ENCODE data around the gene UGGT2.
A peak's percentile ranks its signal among the peaks of the same experiment; 100 is the strongest.
"Not testable (repeated sequence)": the region's sequence is repeated elsewhere in the genome, so short reads cannot be mapped to it uniquely, and the experiment has no call there.

Gene UGGT2

DNA sequence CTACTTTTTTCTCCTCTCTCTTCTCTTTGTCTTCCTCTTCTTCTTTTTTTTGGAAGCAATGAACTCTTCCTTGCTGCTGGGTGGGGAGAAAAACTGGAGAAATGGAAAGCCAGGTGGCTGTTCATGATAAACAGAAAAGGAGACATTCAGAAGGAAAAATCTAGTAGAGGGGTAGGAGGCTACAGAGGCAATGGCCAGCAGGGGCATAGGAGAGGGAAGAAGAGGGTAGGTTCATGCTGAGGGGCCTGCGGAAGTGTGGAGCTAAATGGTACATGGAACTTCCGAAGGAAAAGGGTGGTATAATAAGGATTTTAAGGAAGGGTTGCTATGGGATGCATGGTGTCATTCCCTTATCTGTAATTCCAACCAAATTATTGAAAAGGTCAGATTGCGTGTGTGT lies 19.2 kb upstream of the UGGT2 start:
- no peak overlapping the region for H3K27ac Mint-ChIP-seq
- H3K9me3 Mint-ChIP-seq, result peaks cover 9% of the 10 kb centered on the region
- H3K27me3 Mint-ChIP-seq, result no peaks in the 10 kb centered on the region
- no peaks in the 10 kb centered on the region for H3K36me3 Mint-ChIP-seq
- no peaks in the 10 kb centered on the region for H3K4me1 Mint-ChIP-seq
- H3K4me3 Mint-ChIP-seq, result no peak overlapping the region

DNA sequence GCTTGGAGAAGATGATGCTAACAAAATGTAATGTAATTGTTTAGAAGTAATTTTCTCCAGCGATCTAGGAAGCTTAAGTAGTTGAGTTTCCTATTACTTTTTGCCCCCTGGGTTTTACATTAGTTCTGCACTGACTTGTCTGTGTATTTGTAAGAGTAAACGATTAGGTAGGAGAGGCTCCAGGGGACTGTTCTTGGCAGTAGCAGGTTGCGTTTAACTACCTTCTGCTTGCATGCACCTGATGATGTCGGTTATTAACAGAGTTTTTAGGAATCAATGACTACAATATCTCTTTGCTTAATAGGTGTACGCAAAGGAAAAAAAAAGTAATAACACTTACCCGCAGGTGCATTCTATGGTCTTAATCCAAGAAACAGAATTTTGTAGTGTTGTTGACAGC lies 18.3 kb upstream of the UGGT2 start:
- H3K4me3 Mint-ChIP-seq, result no peak overlapping the region
- H3K9me3 Mint-ChIP-seq, result peaks cover 3% of the 10 kb centered on the region

DNA sequence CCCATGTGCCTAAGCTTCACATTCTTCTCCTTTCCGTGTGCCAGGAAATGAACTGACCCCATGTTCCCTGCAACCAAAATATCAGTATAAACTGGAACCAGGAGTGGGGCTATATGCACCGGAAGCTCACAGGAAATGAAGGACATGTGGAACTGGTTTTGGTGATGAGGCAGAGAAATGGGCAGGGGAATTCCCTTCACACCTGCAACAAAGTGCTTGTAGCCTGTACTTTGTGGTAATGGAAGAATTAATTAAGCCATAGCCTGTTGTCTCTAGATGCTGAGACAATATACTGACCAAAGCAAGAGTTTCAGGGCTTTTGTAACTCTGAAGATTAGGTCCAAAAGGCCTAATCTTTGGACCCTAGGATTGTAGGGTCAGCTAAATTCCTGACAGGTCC lies 15.5 kb upstream of the UGGT2 start:
- Mint-ChIP-seq H3K27me3 (no peaks in the 10 kb centered on the region), H3K4me3 (no peak overlapping the region), H3K27ac (no peak overlapping the region), H3K36me3 (no peaks in the 10 kb centered on the region), H3K9me3 (no peaks in the 10 kb centered on the region), H3K4me1 (no peaks in the 10 kb centered on the region)

More for the DNA sequence above, 18.3 kb upstream of the UGGT2 start:
- no peaks in the 10 kb centered on the region for H3K36me3 Mint-ChIP-seq
- H3K27me3 Mint-ChIP-seq, result no peaks in the 10 kb centered on the region
- H3K4me1 Mint-ChIP-seq, result no peaks in the 10 kb centered on the region
- no peak overlapping the region for H3K27ac Mint-ChIP-seq

GRCh38 chr13:96065849-96066248 lies 12.6 kb upstream of the UGGT2 start:
- no peaks in the 10 kb centered on the region for H3K9me3 Mint-ChIP-seq
- no peak overlapping the region for H3K27ac Mint-ChIP-seq

GRCh38 chr13:96052656-96053002 lies 572 bp downstream of the UGGT2 start:
- H3K27ac Mint-ChIP-seq, result no peak overlapping the region
- H3K27me3 Mint-ChIP-seq, result peaks cover 35% of the 10 kb centered on the region
- H3K4me3 Mint-ChIP-seq, result peak overlapping the region; percentile 59
- H3K36me3 Mint-ChIP-seq, result peaks cover 2% of the 10 kb centered on the region
- H3K9me3 Mint-ChIP-seq, result peaks cover 3% of the 10 kb centered on the region
- H3K4me1 Mint-ChIP-seq, result peaks cover 6% of the 10 kb centered on the region

More at GRCh38 chr13:96065849-96066248, 12.6 kb upstream of the UGGT2 start:
- H3K4me3 Mint-ChIP-seq, result no peak overlapping the region
- H3K36me3 Mint-ChIP-seq, result no peaks in the 10 kb centered on the region
- no peaks in the 10 kb centered on the region for H3K4me1 Mint-ChIP-seq
- no peaks in the 10 kb centered on the region for H3K27me3 Mint-ChIP-seq

DNA sequence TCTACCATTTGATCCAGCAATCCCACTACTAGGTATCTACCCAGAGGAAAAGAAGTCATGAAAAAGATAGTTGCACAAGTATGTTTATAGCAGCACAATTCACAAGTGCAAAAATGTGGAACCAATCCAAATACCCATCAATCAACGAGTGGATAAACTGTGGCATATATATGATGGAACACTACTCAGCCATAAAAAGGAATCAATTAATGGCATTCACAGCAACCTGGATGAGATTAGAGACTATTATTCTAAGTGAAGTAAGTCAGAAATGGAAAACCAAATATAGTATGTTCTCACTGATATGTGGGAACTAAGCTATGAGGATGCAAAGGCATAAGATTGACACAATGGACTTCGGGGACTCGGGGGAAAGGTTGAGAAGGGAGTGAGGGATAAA lies 1.3 kb downstream of the UGGT2 start:
- not testable (repeated sequence) for H3K9me3 Mint-ChIP-seq, H3K27ac Mint-ChIP-seq, H3K4me3 Mint-ChIP-seq, H3K36me3 Mint-ChIP-seq, H3K4me1 Mint-ChIP-seq
- H3K27me3 Mint-ChIP-seq, result peaks cover 35% of the 10 kb centered on the region

- H3K4me3 Mint-ChIP-seq, H3K27ac Mint-ChIP-seq, H3K36me3 Mint-ChIP-seq, H3K9me3 Mint-ChIP-seq, H3K4me1 Mint-ChIP-seq: not testable (repeated sequence)
- H3K27me3 Mint-ChIP-seq, result peaks cover 35% of the 10 kb centered on the region
Observed at GRCh38 chr13:96051491-96051890, 1.7 kb downstream of the UGGT2 start.

DNA sequence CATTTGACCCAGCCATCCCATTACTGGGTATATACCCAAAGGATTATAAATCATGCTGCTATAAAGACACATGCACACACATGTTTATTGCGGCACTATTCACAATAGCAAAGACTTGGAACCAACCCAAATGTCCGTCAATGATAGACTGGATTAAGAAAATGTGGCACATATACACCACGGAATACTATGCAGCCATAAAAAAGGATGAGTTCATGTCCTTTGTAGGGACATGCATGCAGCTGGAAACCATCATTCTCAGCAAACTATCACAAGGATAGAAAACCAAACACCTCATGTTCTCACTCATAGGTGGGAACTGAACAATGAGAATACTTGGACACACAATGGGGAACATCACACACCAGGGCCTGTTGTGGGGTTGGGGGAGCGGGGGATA lies 2.2 kb downstream of the UGGT2 start:
- not testable (repeated sequence) for H3K36me3 Mint-ChIP-seq, H3K27ac Mint-ChIP-seq, H3K4me3 Mint-ChIP-seq, H3K4me1 Mint-ChIP-seq, H3K9me3 Mint-ChIP-seq
- peaks cover 35% of the 10 kb centered on the region for H3K27me3 Mint-ChIP-seq

DNA sequence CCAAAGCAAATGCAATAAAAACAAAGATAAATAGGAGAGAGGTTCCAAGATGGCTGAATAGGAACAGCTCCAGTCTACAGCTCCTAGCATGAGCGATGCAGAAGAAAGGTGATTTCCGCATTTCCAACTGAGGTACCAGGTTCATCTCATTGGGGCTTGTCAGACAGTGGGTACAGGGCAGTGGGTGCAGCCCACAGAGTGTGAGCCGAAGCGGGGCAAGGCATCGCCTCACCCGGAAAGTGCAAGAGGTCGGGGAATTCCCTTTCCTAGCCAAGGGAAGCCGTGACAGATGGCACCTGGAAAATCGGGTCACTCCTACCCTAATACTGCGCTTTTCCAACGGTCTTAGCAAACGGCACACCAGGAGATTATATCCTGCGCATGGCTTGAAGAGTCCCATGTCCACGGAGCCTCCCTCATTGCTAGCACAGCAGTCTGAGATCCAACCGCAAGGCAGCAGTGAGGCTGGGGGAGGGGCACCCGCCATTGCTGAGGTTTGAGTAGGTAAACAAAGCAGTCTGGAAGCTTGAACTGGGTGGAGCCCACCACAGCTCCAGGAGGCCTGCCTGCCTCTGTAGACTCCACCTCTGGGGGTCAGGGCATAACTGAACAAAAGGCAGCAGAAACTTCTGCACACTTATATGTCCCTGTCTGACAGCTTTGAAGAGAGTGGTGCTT lies 6.6 kb downstream of the UGGT2 start:
- not testable (repeated sequence) for H3K36me3 Mint-ChIP-seq, H3K9me3 Mint-ChIP-seq, H3K4me1 Mint-ChIP-seq, H3K4me3 Mint-ChIP-seq, H3K27ac Mint-ChIP-seq
- peaks cover 16% of the 10 kb centered on the region for H3K27me3 Mint-ChIP-seq

DNA sequence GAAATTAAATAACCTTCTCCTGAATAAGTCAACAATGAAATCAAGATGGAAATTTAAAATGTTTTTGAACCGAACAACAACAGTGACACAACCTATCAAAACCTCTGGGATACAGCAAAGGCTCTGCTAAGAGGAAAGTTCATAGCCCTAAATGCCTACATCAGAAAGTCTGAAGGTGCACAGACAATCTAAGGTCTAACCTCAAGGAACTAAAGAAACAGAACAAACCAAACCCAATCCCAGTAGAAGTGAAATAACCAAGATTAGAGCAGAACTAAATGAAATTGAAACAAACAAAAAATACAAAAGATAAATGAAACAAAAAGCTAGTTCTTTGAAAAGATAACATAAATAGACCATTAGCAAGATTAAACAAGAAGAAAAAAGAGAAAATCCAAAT lies 9.0 kb downstream of the UGGT2 start:
- Mint-ChIP-seq H3K36me3 (no peaks in the 10 kb centered on the region), H3K27me3 (peaks cover 5% of the 10 kb centered on the region), H3K27ac (no peak overlapping the region), H3K9me3 (peaks cover 5% of the 10 kb centered on the region), H3K4me1 (no peaks in the 10 kb centered on the region), H3K4me3 (no peak overlapping the region)

- Mint-ChIP-seq H3K4me1 (no peaks in the 10 kb centered on the region), H3K36me3 (no peaks in the 10 kb centered on the region), H3K27me3 (no peaks in the 10 kb centered on the region), H3K27ac (no peak overlapping the region), H3K4me3 (no peak overlapping the region), H3K9me3 (peaks cover 5% of the 10 kb centered on the region)
Observed at GRCh38 chr13:96041326-96042110, 11.7 kb downstream of the UGGT2 start.

DNA sequence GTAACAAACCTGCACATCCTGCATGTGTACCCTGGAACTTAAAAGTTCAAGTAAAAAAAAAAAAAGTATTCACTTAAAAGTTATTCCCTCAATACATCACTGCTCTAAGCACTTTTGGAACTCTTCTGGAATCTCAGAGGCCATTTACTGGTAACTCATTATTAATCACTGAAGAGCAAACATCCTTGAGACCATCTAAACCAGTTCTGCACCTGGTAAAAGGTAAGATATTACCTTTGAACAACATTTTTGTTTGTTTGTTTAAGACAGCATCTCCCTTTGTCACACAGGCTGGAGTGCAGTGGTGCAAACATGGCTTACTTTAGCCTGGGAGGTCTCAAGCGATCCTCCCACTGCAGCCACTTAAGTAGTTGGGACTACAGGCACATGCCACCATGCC lies 16.7 kb downstream of the UGGT2 start:
- no peaks in the 10 kb centered on the region for H3K36me3 Mint-ChIP-seq
- H3K4me3 Mint-ChIP-seq, result no peak overlapping the region
- no peaks in the 10 kb centered on the region for H3K4me1 Mint-ChIP-seq
- H3K9me3 Mint-ChIP-seq, result peaks cover 6% of the 10 kb centered on the region
- no peak overlapping the region for H3K27ac Mint-ChIP-seq
- H3K27me3 Mint-ChIP-seq, result no peaks in the 10 kb centered on the region

GRCh38 chr13:96034662-96035061 lies 18.5 kb downstream of the UGGT2 start:
- no peak overlapping the region for H3K27ac Mint-ChIP-seq
- H3K36me3 Mint-ChIP-seq, result no peaks in the 10 kb centered on the region
- H3K4me3 Mint-ChIP-seq, result no peak overlapping the region
- H3K4me1 Mint-ChIP-seq, result no peaks in the 10 kb centered on the region
- peaks cover 6% of the 10 kb centered on the region for H3K9me3 Mint-ChIP-seq
- H3K27me3 Mint-ChIP-seq, result no peaks in the 10 kb centered on the region

- no peaks in the 10 kb centered on the region for H3K4me1 Mint-ChIP-seq
- H3K27me3 Mint-ChIP-seq, result no peaks in the 10 kb centered on the region
- no peak overlapping the region for H3K4me3 Mint-ChIP-seq
- H3K36me3 Mint-ChIP-seq, result no peaks in the 10 kb centered on the region
- H3K9me3 Mint-ChIP-seq, result peaks cover 6% of the 10 kb centered on the region
- no peak overlapping the region for H3K27ac Mint-ChIP-seq
Observed at GRCh38 chr13:96033220-96034015, 19.8 kb downstream of the UGGT2 start.

DNA sequence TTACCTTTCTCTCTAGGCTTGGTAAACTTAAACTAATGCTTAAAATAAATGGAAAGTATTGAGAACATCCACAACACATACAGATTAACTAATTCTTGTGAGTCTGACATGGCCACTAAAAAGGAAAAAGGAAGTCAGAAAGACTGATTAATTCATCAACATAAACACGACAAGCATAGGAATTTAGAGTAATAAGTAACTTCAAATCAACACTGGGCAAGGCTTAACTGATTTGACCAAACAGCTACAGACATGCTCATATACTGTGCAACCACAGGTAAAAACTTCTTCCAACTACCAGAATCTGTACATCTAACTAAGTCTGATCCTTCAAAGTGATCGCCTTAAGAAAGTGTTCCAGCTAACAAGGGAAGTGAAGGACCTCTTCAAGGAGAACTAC lies 20.5 kb downstream of the UGGT2 start:
- no peaks in the 10 kb centered on the region for H3K4me1 Mint-ChIP-seq
- H3K27ac Mint-ChIP-seq, result no peak overlapping the region

DNA sequence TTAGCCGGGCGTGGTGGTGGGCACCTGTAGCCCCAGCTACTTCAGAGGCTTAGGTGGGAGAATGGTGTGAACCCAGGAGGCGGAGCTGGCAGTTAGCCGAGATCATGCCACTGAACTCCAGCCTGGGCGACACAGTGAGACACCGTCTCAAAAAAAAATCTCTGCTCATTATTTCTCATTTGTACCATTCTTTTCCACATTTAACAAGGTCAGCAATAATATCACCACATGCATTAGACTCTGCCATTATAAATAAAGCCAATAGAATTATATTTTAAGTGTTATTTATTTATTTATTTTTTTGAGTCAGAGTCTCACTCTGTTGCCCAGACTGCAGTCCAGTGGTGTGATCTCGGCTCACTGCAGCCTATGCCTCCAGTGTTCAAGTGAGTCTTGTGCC lies 24.2 kb downstream of the UGGT2 start:
- H3K4me3 Mint-ChIP-seq, result no peak overlapping the region
- no peak overlapping the region for H3K27ac Mint-ChIP-seq
- H3K4me1 Mint-ChIP-seq, result no peaks in the 10 kb centered on the region
- H3K36me3 Mint-ChIP-seq, result no peaks in the 10 kb centered on the region
- H3K27me3 Mint-ChIP-seq, result no peaks in the 10 kb centered on the region
- no peaks in the 10 kb centered on the region for H3K9me3 Mint-ChIP-seq

More for the DNA sequence above, 20.5 kb downstream of the UGGT2 start:
- no peak overlapping the region for H3K4me3 Mint-ChIP-seq
- H3K9me3 Mint-ChIP-seq, result peaks cover 6% of the 10 kb centered on the region
- no peaks in the 10 kb centered on the region for H3K27me3 Mint-ChIP-seq
- H3K36me3 Mint-ChIP-seq, result no peaks in the 10 kb centered on the region
